ENCODE results near the gene PKN1. TPM values are rescaled to one million over a fixed set of nuclear protein-coding genes. Genes with fewer than 3 reads are reported as not detected.

Gene PKN1
- total and polyA plus RNA-seq, 2 of the 13 experiments (the other 11 are each of a cell fraction or from before 2014, with no cell fraction given) = 45.7 to 54.5 TPM

GRCh38 chr19:14512406-14512961 is 79.4 kb downstream of the PKN1 start (continued):
- TF ChIP-seq ZIK1 (CRISPR knock-in tag; IDR thresholded peaks at IDR 0.05; ENCODE audit: borderline replicate concordance, low read depth) = no peak
- TF ChIP-seq, protein P1, sequence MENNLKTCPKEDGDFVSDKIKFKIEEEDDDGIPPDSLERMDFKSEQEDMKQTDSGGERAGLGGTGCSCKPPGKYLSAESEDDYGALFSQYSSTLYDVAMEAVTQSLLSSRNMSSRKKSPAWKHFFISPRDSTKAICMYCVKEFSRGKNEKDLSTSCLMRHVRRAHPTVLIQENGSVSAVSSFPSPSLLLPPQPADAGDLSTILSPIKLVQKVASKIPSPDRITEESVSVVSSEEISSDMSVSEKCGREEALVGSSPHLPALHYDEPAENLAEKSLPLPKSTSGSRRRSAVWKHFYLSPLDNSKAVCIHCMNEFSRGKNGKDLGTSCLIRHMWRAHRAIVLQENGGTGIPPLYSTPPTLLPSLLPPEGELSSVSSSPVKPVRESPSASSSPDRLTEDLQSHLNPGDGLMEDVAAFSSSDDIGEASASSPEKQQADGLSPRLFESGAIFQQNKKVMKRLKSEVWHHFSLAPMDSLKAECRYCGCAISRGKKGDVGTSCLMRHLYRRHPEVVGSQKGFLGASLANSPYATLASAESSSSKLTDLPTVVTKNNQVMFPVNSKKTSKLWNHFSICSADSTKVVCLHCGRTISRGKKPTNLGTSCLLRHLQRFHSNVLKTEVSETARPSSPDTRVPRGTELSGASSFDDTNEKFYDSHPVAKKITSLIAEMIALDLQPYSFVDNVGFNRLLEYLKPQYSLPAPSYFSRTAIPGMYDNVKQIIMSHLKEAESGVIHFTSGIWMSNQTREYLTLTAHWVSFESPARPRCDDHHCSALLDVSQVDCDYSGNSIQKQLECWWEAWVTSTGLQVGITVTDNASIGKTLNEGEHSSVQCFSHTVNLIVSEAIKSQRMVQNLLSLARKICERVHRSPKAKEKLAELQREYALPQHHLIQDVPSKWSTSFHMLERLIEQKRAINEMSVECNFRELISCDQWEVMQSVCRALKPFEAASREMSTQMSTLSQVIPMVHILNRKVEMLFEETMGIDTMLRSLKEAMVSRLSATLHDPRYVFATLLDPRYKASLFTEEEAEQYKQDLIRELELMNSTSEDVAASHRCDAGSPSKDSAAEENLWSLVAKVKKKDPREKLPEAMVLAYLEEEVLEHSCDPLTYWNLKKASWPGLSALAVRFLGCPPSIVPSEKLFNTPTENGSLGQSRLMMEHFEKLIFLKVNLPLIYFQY (CRISPR knock-in tag; IDR thresholded peaks at IDR 0.05; ENCODE audit: borderline replicate concordance) = 0 out of 2 replicates have a peak, but pooled peaks have one; percentile 3
- TF ChIP-seq SNRNP70 (IDR thresholded peaks at IDR 0.05; ENCODE audit: low read depth, low read length) = no peak
- no peak for TF ChIP-seq HMG20A (CRISPR knock-in tag; IDR thresholded peaks at IDR 0.05; ENCODE audit: borderline replicate concordance)
- 0 out of 2 replicates have a peak, but pooled peaks have one; percentile 26 for TF ChIP-seq ZSCAN22 (CRISPR knock-in tag; IDR thresholded peaks at IDR 0.05)
- TF ChIP-seq ZNF530 (CRISPR knock-in tag; IDR thresholded peaks at IDR 0.05; ENCODE audit: low read depth) = no peak
- TF ChIP-seq, protein P2, sequence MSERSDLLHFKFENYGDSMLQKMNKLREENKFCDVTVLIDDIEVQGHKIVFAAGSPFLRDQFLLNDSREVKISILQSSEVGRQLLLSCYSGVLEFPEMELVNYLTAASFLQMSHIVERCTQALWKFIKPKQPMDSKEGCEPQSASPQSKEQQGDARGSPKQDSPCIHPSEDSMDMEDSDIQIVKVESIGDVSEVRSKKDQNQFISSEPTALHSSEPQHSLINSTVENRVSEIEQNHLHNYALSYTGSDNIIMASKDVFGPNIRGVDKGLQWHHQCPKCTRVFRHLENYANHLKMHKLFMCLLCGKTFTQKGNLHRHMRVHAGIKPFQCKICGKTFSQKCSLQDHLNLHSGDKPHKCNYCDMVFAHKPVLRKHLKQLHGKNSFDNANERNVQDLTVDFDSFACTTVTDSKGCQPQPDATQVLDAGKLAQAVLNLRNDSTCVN (CRISPR knock-in tag; IDR thresholded peaks at IDR 0.05; ENCODE audit: borderline replicate concordance) = no peak

Data from HepG2 (cell line).